HG03575 (cell line): ENCODE data around the gene CNKSR2.
"Not testable (repeated sequence)": the region's sequence is repeated elsewhere in the genome, so short reads cannot be mapped to it uniquely, and the experiment has no call there.

ENCODE experiments used
- ATAC-seq: cut with Tn5 transposase; IDR thresholded peaks from one replicate; pipeline ENCODE4 v1.9.1; 2021; ENCODE audit not compliant: unreplicated experiment, insufficient number of reproducible peaks, low FRiP score; ENCODE audit errors: extremely low read depth

Gene CNKSR2

GRCh38 chrX:21427086-21427485 is 52.9 kb downstream of the CNKSR2 start:
- ATAC-seq = no peak

- ATAC-seq = no peak
Observed at GRCh38 chrX:21437036-21437435, 62.8 kb downstream of the CNKSR2 start.

- ATAC-seq = peak; percentile 96
Observed at GRCh38 chrX:21438792-21439191, 64.6 kb downstream of the CNKSR2 start.

GRCh38 chrX:21440911-21441310 is 66.7 kb downstream of the CNKSR2 start:
- no peak for ATAC-seq

GRCh38 chrX:21457718-21458117 is 83.5 kb downstream of the CNKSR2 start:
- ATAC-seq = no peak

- ATAC-seq = no peak
Observed at GRCh38 chrX:21469071-21469470, 94.9 kb downstream of the CNKSR2 start.

- ATAC-seq = no peak
Observed at GRCh38 chrX:21476909-21477308, 102.7 kb downstream of the CNKSR2 start.

GRCh38 chrX:21479695-21480270 is 105.6 kb downstream of the CNKSR2 start:
- peak; percentile 82 for ATAC-seq

- ATAC-seq = no peak
Observed at GRCh38 chrX:21481761-21482160, 107.5 kb downstream of the CNKSR2 start.

GRCh38 chrX:21484051-21484450 is 109.8 kb downstream of the CNKSR2 start:
- ATAC-seq = not testable (repeated sequence)

GRCh38 chrX:21487832-21488231 is 113.6 kb downstream of the CNKSR2 start:
- ATAC-seq = no peak

- no peak for ATAC-seq
Observed at GRCh38 chrX:21490341-21490740, 116.1 kb downstream of the CNKSR2 start.

GRCh38 chrX:21493226-21493830 is 119.1 kb downstream of the CNKSR2 start:
- no peak for ATAC-seq

- ATAC-seq = no peak
Observed at GRCh38 chrX:21503593-21503992, 129.4 kb downstream of the CNKSR2 start.

- ATAC-seq = no peak
Observed at GRCh38 chrX:21509912-21510311, 135.7 kb downstream of the CNKSR2 start.

- no peak for ATAC-seq
Observed at GRCh38 chrX:21524008-21524407, 149.8 kb downstream of the CNKSR2 start.

GRCh38 chrX:21528076-21528475 is 153.9 kb downstream of the CNKSR2 start:
- no peak for ATAC-seq

- ATAC-seq = no peak
Observed at GRCh38 chrX:21529771-21530170, 155.6 kb downstream of the CNKSR2 start.

GRCh38 chrX:21544642-21545041 is 170.4 kb downstream of the CNKSR2 start:
- not testable (repeated sequence) for ATAC-seq

- no peak for ATAC-seq
Observed at GRCh38 chrX:21559417-21559816, 185.2 kb downstream of the CNKSR2 start.

- ATAC-seq = no peak
Observed at GRCh38 chrX:21565025-21565424, 190.8 kb downstream of the CNKSR2 start.
